GM21528 (cell line): Measurements from ENCODE around the gene USP37.

Experiments
- ATAC-seq: cut with Tn5 transposase; IDR thresholded peaks from one replicate; pipeline ENCODE4 v1.9.1; 2021; ENCODE audit warnings: mild to moderate bottlenecking, moderate library complexity; ENCODE audit not compliant: unreplicated experiment, low FRiP score

Gene USP37, protein sequence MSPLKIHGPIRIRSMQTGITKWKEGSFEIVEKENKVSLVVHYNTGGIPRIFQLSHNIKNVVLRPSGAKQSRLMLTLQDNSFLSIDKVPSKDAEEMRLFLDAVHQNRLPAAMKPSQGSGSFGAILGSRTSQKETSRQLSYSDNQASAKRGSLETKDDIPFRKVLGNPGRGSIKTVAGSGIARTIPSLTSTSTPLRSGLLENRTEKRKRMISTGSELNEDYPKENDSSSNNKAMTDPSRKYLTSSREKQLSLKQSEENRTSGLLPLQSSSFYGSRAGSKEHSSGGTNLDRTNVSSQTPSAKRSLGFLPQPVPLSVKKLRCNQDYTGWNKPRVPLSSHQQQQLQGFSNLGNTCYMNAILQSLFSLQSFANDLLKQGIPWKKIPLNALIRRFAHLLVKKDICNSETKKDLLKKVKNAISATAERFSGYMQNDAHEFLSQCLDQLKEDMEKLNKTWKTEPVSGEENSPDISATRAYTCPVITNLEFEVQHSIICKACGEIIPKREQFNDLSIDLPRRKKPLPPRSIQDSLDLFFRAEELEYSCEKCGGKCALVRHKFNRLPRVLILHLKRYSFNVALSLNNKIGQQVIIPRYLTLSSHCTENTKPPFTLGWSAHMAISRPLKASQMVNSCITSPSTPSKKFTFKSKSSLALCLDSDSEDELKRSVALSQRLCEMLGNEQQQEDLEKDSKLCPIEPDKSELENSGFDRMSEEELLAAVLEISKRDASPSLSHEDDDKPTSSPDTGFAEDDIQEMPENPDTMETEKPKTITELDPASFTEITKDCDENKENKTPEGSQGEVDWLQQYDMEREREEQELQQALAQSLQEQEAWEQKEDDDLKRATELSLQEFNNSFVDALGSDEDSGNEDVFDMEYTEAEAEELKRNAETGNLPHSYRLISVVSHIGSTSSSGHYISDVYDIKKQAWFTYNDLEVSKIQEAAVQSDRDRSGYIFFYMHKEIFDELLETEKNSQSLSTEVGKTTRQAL

GRCh38 chr2:218568190-218569037, at the start of gene USP37, which contains the start of gene CNOT9:
Gene USP37, minus strand, starts transcription at chr2:218568351. Its CDS starts 9,698 bp downstream, at chr2:218558653.
Gene CNOT9, plus strand, starts transcription at chr2:218568839. Its CDS starts 116 bp downstream, at chr2:218568955.
- peak; percentile 78 for ATAC-seq

- no peak for ATAC-seq
Observed at GRCh38 chr2:218615868-218616315, 47.7 kb upstream of the USP37 start.

GRCh38 chr2:218607436-218608115, 39.4 kb upstream of the USP37 start, which contains the start of gene PLCD4:
Gene PLCD4, plus strand, starts transcription at chr2:218607899. Its CDS starts 7,841 bp downstream, at chr2:218615740.
- no peak for ATAC-seq

DNA sequence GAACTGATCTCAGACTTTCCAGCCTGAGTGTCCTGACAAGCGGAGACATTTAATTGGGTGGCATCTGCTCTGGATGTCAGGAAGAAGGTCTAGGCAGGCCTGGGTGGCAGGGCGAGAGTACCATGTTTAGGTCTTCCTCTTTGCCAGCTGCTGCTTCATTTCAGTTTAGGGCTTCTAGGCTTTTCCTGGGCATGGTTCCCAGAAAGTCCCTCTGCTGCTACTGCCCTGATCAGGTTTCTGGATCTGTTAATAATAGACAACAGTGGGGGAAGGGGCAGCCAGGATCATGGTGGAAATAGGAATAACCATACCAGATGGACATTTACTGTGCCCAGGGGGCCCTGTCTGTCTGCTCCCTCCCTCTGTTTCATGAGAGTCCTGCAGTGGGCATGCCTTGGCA, 37.3 kb upstream of the USP37 start:
- no peak for ATAC-seq

GRCh38 chr2:218585541-218585940, 17.4 kb upstream of the USP37 start:
- ATAC-seq = no peak

GRCh38 chr2:218583983-218584850, 16.1 kb upstream of the USP37 start:
- no peak for ATAC-seq

- ATAC-seq = no peak
Observed at GRCh38 chr2:218582076-218582475, 13.9 kb upstream of the USP37 start.

- no peak for ATAC-seq
Observed at GRCh38 chr2:218578272-218578877, 10.2 kb upstream of the USP37 start.

GRCh38 chr2:218577482-218578220, 9.5 kb upstream of the USP37 start:
- no peak for ATAC-seq

GRCh38 chr2:218576854-218577253, 8.7 kb upstream of the USP37 start:
- no peak for ATAC-seq

GRCh38 chr2:218570850-218571249, 2.7 kb upstream of the USP37 start:
- no peak for ATAC-seq

DNA sequence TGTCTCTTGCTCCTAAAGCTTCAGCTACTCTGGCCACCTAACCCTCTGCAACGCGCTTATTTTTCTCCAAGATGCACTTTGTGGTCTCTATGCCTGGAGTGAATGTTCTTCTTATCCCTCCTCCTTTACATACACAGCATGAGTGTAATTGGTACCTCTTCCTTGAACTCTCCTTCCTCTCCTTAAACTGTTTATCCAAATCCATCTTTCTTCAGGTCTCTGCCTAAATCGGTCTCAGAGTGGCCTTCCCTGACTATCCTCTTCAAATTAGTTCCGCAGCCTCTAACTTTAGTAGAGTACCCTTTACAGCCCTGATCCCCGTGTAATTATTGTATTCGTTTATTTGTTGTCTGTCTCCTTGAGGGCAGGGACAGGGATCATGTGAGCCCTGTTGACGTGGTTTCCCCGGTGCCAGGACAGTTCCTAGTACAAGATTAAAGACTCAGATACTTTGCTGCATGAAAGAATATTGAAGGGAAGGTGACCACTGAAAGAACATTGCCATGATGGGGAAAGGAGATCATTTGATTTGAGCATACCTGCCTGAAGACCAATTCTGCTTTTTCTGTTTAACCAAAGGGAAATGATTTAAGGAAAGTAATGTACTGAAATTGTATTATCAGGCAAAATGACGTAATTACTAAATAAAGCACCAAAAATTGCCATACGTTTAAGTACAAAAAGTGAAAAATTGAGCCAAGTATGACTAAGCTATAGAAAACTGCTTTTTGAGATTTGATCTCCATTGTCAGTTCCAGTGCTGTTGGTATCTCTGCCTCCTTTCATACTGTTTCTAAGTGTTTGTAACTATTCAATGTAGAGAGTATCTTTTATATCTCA, 1.7 kb upstream of the USP37 start:
- ATAC-seq = no peak

- peak; percentile 31 for ATAC-seq
Observed at GRCh38 chr2:218569038-218569431, 884 bp upstream of the USP37 start.

DNA sequence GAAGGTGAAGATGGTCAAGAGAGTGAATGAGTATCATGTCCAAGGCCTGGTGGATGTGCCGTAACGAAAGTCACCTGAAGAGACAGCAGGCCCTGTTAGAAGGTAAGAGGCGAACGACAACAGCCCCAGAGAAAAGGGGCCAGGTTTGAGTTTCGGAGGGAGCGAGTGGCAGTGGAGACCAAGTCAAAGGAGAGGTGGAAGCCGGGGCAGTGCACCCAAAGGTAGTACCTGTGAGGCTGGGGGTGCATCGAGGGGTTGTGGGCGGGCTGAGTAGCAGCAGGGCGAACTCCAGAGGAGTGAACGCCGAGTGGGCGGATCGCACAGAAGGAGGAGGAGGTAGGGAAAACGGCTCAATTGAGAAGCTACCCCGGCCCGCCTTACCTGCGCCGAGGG, 358 bp downstream of the USP37 start:
- peak; percentile 37 for ATAC-seq

DNA sequence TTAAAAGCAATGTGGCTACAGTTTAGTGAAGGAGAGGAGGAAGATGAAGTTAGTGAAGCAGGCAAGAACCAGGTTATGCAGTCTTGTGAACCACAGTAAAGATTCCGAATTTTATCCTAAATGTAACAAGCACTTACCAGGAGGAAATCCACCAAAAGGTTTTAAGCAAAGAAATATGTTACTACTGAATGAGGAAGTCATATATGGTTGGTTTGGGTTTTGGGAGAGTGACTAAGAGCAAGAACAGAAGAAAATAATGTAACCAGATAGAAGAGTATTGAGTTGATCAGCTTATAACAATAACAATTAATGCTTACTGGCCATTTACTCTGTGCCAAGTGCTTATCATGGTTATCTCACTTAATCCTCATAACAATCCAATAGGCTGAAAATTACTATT, 1.9 kb downstream of the USP37 start:
- no peak for ATAC-seq

GRCh38 chr2:218564056-218564455, 4.1 kb downstream of the USP37 start:
- no peak for ATAC-seq

- no peak for ATAC-seq
Observed at GRCh38 chr2:218558986-218559385, 9.2 kb downstream of the USP37 start.
